ENCODE data around the gene TMEM164.
"Not testable (repeated sequence)": the region's sequence is repeated elsewhere in the genome, so short reads cannot be mapped to it uniquely, and the experiment has no call there.

The TMEM164 gene

GRCh38 chrX:110138557-110138956 lies 135.6 kb downstream of the TMEM164 start:
- no peak for DNase-seq

GRCh38 chrX:110139172-110139571 lies 136.3 kb downstream of the TMEM164 start:
- DNase-seq, result no peak

- no peak for DNase-seq
These were observed 139.2 kb downstream of the TMEM164 start for GRCh38 chrX:110142096-110142495.

- no peak for DNase-seq
These were observed 140.7 kb downstream of the TMEM164 start for GRCh38 chrX:110143454-110144210.

- DNase-seq, result no peak
These were observed 142.4 kb downstream of the TMEM164 start for GRCh38 chrX:110145311-110145710.

GRCh38 chrX:110145854-110146253 lies 142.9 kb downstream of the TMEM164 start:
- peak; percentile 18 for DNase-seq

- peak; percentile 47 for DNase-seq
These were observed 143.6 kb downstream of the TMEM164 start for GRCh38 chrX:110146521-110146920.

GRCh38 chrX:110153244-110153643 lies 150.3 kb downstream of the TMEM164 start:
- DNase-seq, result no peak

GRCh38 chrX:110153896-110154295 lies 151.0 kb downstream of the TMEM164 start:
- DNase-seq, result no peak

GRCh38 chrX:110154328-110154727 lies 151.4 kb downstream of the TMEM164 start:
- not testable (repeated sequence) for DNase-seq

GRCh38 chrX:110155759-110156158 lies 152.8 kb downstream of the TMEM164 start:
- no peak for DNase-seq

- DNase-seq, result peak; percentile 39
These were observed 153.3 kb downstream of the TMEM164 start for GRCh38 chrX:110156167-110156754.

GRCh38 chrX:110157444-110157843 lies 154.5 kb downstream of the TMEM164 start:
- DNase-seq, result no peak

- DNase-seq, result peak; percentile 2
These were observed 156.3 kb downstream of the TMEM164 start for GRCh38 chrX:110159235-110159634.

- DNase-seq, result no peak
These were observed 157.0 kb downstream of the TMEM164 start for GRCh38 chrX:110159865-110160264.

- no peak for DNase-seq
These were observed 158.4 kb downstream of the TMEM164 start for GRCh38 chrX:110161361-110161686.

- DNase-seq, result no peak
These were observed 159.2 kb downstream of the TMEM164 start for GRCh38 chrX:110162131-110162530.

GRCh38 chrX:110162867-110163266 lies 160.0 kb downstream of the TMEM164 start:
- no peak for DNase-seq

- no peak for DNase-seq
These were observed 160.6 kb downstream of the TMEM164 start for GRCh38 chrX:110163488-110163887.

- peak; percentile 49 for DNase-seq
These were observed 165.1 kb downstream of the TMEM164 start for GRCh38 chrX:110167952-110168451.

GRCh38 chrX:110168585-110168984 lies 165.7 kb downstream of the TMEM164 start:
- DNase-seq, result no peak

- DNase-seq, result no peak
These were observed 167.1 kb downstream of the TMEM164 start for GRCh38 chrX:110170029-110170428.

- no peak for DNase-seq
These were observed 168.5 kb downstream of the TMEM164 start for GRCh38 chrX:110171442-110171841.

GRCh38 chrX:110172215-110172614 lies 169.3 kb downstream of the TMEM164 start:
- DNase-seq, result no peak

Measured in CD4-positive, alpha-beta T cell treated with Interleukin-10 for 1 hour (primary cell).